A375 (cell line): Measurements from ENCODE around the gene CPA3. TPM values are rescaled to one million over a fixed set of nuclear protein-coding genes. Genes with fewer than 3 reads are reported as not detected.

Experiments used
- total RNA-seq: library from RNA; depleted of rRNA; stranded (reverse); fragments of >200 nt; shearing (Covaris generic); gene quantifications from 2 replicates; pipeline ENCODE4 v1.2.3, GENCODE V29; 2014; rRNA removed

Gene CPA3
- total RNA-seq = not detected in 2 replicates

DNA sequence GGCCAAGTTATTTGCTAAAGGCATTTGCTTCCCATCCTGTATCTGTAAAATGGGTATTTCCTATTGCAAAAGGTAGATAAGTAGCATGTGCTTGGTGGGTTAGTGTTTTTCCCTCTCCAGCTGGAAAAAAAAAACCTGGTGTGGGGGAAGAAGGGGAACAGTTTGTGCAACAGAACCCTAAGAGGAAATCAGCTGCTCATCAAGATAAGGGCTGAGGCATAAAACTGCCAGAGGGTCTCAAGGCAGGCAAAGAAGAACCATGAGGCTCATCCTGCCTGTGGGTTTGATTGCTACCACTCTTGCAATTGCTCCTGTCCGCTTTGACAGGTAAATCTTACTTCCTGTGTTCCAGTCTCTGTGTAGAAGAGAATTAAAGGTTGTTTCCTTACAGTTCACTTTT, at the start of gene CPA3:
CPA3 (plus strand) TSS at position 248 of the 400 bp plus-strand sequence; CDS start at position 260, 12 bp downstream.

GRCh38 chr3:148827585-148827984, 37.5 kb upstream of the CPA3 start, which contains the start of gene CPB1:
TSS of gene CPB1 (plus strand) at chr3:148827811. CDS start at chr3:148827824, 13 bp downstream.

Other genes with a start within 250 kb of the CPA3 start
- gene AGTR1, start 167.4 kb upstream of the CPA3 start, total RNA-seq = 0.27 TPM in 1 of 2 replicates, not detected in the other
- gene CPB1, start 37.5 kb upstream of the CPA3 start, total RNA-seq = not detected in 2 replicates
- gene GYG1, start 126.2 kb downstream of the CPA3 start, total RNA-seq = 14.1 and 14.2 TPM in 2 replicates
- gene HLTF, start 221.2 kb downstream of the CPA3 start, total RNA-seq = 36.9 and 39.1 TPM in 2 replicates